Breast epithelium (tissue), 4 donors: ENCODE data around the gene HOXB9. TPM values are rescaled to one million over a fixed set of nuclear protein-coding genes. Genes with fewer than 3 reads are reported as not detected.

Source experiments
- DNase-seq, 2 donors: peaks; one replicate each; pipeline ENCODE4 v3.0.0-alpha.2; 2019; ENCODE audit warnings: low spot score in 2 of 2
- H3K27ac ChIP-seq, 2 donors: fragments of 200-600 bp; sonication (generic) in 1 of 2; one replicate each; pipeline ENCODE4 v1.5.1; 2016 to 2019; ENCODE audit warnings: mild to moderate bottlenecking in 1 of 2
- H3K27me3 ChIP-seq, 2 donors: fragments of 200-600 bp; sonication (generic) in 1 of 2; one replicate each; pipeline versions ENCODE4 v1.5.1 to v1.6.0; 2017 to 2019; ENCODE audit warnings: control low read depth in 1 of 2, mild to moderate bottlenecking in 1 of 2
- H3K36me3 ChIP-seq: fragments of 200-600 bp; one replicate; pipeline ENCODE4 v1.5.1; 2019
- H3K4me1 ChIP-seq, 2 donors: fragments of 200-600 bp; sonication (generic); one replicate each; pipeline ENCODE4 v1.5.1; 2016 to 2019; ENCODE audit warnings: control low read depth in 1 of 2
- H3K4me3 ChIP-seq, 3 donors: fragments of 200-600 bp; sonication (generic); 1 replicate in 2 of 3; 2 replicates in 1 of 3; pipeline ENCODE4 v1.5.1; 2016 to 2019; ENCODE audit warnings: mild to moderate bottlenecking in 3 of 3, moderate library complexity in 2 of 3
- H3K9me3 ChIP-seq, 2 donors: fragments of 200-600 bp; sonication (generic) in 1 of 2; one replicate each; pipeline ENCODE4 v1.5.1; 2016 to 2019; ENCODE audit warnings: control low read depth in 1 of 2
- POLR2A ChIP-seq: fragments of 450-650 bp; IDR thresholded peaks from one replicate; pipeline ENCODE4 v1.6.1; 2016; ENCODE audit warnings: antibody characterized with exemption, mild to moderate bottlenecking, moderate library complexity
- POLR2AphosphoS5 ChIP-seq, 3 donors: sonication (generic); formaldehyde crosslinking; IDR thresholded peaks; one replicate each; pipeline ENCODE4 v1.6.1; 2017; ENCODE audit warnings: antibody characterized with exemption in 3 of 3
- intact Hi-C: fragments of 100-400 bp; cut with DNase I; formaldehyde crosslinking; loops from one replicate; pipeline ENCODE4 v1.15.1; 2023; ENCODE audit warnings: low total_unique reads
- total RNA-seq, 3 donors: library from RNA; depleted of rRNA; stranded (reverse); fragments of >200 nt; gene quantifications; one replicate each; pipeline ENCODE4 v1.1.0, GENCODE V29; 2016
- TF ChIP-seq, protein P1 (sequence below), 3 donors: fragments of 450-650 bp; IDR thresholded peaks; one replicate each; pipeline ENCODE4 v1.5.1; 2016 to 2017; ENCODE audit warnings: antibody characterized with exemption in 3 of 3, mild to moderate bottlenecking in 3 of 3, moderate library complexity in 3 of 3

HOXB9 gene
- total RNA-seq, 3 donors from 2014 or later: 0.32 to 0.44 (median 0.33) TPM

DNA sequence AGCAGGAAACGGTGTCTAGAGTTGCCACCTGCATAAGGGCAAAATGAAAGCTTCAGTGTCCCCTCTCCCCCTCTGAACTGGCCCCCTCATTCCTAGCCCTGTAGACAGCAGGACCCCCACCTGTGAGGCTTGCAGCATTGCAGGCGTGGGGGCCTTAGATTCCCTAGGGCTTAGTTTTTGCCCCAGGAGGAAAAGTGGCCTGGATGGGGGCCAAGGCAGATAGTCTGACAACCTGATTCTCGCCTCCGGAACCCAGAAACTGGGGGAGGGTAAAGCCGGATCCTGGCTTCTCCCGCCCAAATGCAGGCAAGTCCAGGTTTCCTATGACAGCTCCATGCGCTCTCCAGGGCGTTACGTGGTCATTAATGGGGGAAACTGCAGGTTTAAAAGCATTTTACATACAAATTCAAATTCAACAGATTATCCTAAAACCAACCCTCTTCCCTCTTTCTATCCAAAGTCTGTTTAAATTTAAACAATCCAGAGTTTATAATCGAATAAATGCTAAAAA is 20.7 kb downstream of the HOXB9 start:
- peak overlapping the region in 1 of 2 donors; percentile 82 for H3K27ac ChIP-seq
- peaks cover 3 to 97% of the 10 kb centered on the region in 2 donors for H3K27me3 ChIP-seq
- H3K4me1 ChIP-seq: no peaks in the 10 kb centered on the region
- intact Hi-C loops: no loop called here
- no peaks in the 10 kb centered on the region for H3K9me3 ChIP-seq
- no peaks in the 10 kb centered on the region for H3K36me3 ChIP-seq
- TF ChIP-seq, protein P1, sequence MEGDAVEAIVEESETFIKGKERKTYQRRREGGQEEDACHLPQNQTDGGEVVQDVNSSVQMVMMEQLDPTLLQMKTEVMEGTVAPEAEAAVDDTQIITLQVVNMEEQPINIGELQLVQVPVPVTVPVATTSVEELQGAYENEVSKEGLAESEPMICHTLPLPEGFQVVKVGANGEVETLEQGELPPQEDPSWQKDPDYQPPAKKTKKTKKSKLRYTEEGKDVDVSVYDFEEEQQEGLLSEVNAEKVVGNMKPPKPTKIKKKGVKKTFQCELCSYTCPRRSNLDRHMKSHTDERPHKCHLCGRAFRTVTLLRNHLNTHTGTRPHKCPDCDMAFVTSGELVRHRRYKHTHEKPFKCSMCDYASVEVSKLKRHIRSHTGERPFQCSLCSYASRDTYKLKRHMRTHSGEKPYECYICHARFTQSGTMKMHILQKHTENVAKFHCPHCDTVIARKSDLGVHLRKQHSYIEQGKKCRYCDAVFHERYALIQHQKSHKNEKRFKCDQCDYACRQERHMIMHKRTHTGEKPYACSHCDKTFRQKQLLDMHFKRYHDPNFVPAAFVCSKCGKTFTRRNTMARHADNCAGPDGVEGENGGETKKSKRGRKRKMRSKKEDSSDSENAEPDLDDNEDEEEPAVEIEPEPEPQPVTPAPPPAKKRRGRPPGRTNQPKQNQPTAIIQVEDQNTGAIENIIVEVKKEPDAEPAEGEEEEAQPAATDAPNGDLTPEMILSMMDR (IDR thresholded peaks at IDR 0.05): no peak
- TF ChIP-seq POLR2A (no peak), POLR2AphosphoS5 (IDR thresholded peaks at IDR 0.05) (no peak)
- peak overlapping the region; percentile 28 to 55 (median 52) for H3K4me3 ChIP-seq
- DNase-seq: no peak

DNA sequence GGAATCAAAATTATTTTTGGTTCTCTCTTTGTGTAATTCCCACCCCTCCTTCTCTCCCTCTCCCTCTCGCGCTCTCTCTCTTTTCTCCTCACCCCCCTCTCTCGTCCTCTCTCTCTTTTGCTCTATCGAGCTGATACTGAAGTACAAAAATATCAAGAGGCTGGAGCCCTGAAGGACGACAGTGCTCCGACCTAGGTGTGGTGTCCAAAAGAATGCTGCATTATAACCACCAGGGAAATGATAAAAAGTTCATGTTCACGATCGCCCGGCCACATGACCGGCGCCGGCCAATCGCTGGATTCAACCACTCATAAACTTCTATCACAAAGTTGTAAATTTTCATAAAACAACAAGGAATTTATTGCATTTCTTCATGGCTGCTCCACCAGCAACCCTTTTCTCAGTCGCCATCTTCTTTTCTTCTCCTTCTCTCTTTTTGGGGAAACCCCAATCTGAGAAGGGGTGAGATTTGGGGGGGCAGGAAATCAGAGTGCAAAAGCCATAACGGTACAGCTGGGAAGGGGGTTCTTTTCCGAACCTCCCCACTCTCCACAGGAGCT is 21.3 kb downstream of the HOXB9 start, which contains the start of gene HOXB6:
Gene HOXB6, minus strand, starts transcription at position 217 of the 560 bp plus-strand sequence. CDS start 6,836 bp downstream, outside the sequence.
- no peaks in the 10 kb centered on the region for H3K36me3 ChIP-seq
- no peak for DNase-seq
- intact Hi-C loops: no loop called here
- TF ChIP-seq POLR2A: no peak
- TF ChIP-seq, protein P1 (IDR thresholded peaks at IDR 0.05): no peak
- TF ChIP-seq POLR2AphosphoS5 (IDR thresholded peaks at IDR 0.05): no peak
- peaks cover 3 to 97% of the 10 kb centered on the region in 2 donors for H3K27me3 ChIP-seq
- peak within 1 kb of the TSS; percentile 28 to 55 (median 52) for H3K4me3 ChIP-seq
- H3K27ac ChIP-seq: peak within 1 kb of the TSS in 1 of 2 donors; percentile 82
- no peaks in the 10 kb centered on the region for H3K9me3 ChIP-seq
- H3K4me1 ChIP-seq: no peaks in the 10 kb centered on the region

DNA sequence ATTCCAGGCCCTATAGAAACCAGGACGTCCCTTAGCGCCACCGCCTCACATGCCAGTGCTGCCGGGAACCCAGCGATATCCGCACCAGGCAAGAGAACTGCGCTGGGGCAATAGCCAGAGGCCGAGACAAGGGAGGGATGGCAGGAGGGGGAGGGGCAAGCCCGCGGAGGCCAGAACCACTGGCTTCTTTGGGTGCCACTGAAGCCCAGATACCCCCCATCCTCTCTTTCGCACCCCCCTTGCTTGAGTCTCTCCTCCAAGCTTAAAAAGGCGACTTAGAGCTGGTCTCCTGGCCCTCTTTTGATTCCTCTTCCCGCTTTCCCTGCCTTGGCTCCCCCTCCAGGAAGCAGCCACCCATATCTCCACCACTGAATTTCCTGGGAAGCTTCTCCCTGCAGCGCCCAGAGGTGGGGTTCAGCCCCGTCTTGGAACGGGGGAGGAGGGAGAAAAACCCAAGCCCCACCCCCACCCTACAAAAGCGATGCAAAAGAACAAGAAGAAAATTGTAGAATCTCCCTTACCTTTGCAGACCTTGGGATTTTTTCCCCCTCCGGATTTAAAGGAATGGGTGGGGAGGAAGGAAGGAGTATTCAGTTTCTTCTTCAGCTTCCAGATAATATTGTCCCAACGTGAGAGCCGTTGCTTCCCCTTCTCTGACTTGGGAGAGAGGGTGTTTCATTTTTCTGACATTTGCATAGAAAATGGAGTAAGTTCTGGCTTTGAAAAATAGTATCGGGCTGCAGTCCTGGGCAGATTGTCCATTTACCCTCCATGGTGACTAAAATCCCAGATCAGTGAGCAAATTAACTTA is 22.0 kb downstream of the HOXB9 start:
- intact Hi-C loops: no loop called here
- no peaks in the 10 kb centered on the region for H3K36me3 ChIP-seq
- H3K4me3 ChIP-seq: peak overlapping the region; percentile 28 to 55 (median 52)
- H3K27me3 ChIP-seq: peaks cover 3 to 97% of the 10 kb centered on the region in 2 donors
- H3K9me3 ChIP-seq: no peaks in the 10 kb centered on the region
- peak overlapping the region in 1 of 2 donors; percentile 82 for H3K27ac ChIP-seq
- no peak for DNase-seq
- TF ChIP-seq POLR2AphosphoS5 (IDR thresholded peaks at IDR 0.05) (no peak), POLR2A (no peak)
- TF ChIP-seq, protein P1 (IDR thresholded peaks at IDR 0.05): no peak
- H3K4me1 ChIP-seq: no peaks in the 10 kb centered on the region

DNA sequence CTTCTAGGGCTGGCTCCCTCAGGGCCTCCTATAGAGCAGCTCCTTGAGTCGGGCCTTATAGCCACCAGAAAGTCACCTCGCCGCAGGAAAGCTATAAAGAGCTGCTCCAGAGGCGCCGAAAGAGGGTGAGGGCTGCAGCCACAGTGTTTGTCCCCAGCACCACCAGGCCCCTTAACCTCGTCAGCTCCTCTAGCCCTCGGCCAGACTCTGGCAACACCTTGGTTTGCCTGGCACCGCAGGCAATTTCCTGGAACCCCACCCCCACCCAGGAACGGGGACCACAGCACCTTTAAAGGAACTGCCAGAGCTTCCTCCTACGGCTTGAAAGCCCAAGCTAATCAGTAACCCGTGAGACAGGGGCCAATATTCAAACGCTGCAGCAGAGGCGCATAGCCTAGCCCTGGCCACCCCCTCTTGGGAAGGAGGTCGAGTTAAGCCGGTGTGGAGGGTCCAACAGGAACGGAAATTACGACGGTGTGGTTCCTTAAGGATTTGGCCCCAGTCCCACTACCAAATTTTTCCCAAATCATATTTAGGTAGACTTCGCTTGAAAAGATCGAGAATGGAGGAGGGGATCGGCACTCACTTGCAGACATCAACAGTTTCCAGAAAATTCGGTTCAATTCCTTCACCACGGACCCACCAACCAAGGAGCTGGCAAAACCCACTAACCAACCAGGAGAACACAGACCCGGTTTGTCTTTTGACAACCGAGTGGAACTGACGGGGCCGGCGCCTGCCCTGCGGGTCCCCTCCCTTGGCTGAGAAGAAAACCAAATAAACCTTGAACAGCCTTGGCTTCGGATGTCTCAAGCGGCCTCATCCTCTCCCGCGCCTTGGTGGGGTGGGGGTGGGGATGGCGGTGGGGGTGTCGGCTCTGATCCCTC is 24.4 kb downstream of the HOXB9 start:
- intact Hi-C loops: no loop called here
- H3K36me3 ChIP-seq: no peaks in the 10 kb centered on the region
- TF ChIP-seq POLR2A (no peak), POLR2AphosphoS5 (IDR thresholded peaks at IDR 0.05) (no peak)
- TF ChIP-seq, protein P1 (IDR thresholded peaks at IDR 0.05): no peak
- H3K27ac ChIP-seq: no peak overlapping the region
- peaks cover 0 to 10% of the 10 kb centered on the region in 2 donors for H3K4me1 ChIP-seq
- peak overlapping the region; percentile 28 to 52 (median 48) for H3K4me3 ChIP-seq
- H3K9me3 ChIP-seq: no peaks in the 10 kb centered on the region
- peaks cover 3 to 100% of the 10 kb centered on the region in 2 donors for H3K27me3 ChIP-seq
- no peak for DNase-seq
